ENCODE data around the gene PNMA8C. TPM values are rescaled to one million over a fixed set of nuclear protein-coding genes. Genes with fewer than 3 reads are reported as not detected.
"Not testable (repeated sequence)": the region's sequence is repeated elsewhere in the genome, so short reads cannot be mapped to it uniquely, and the experiment has no call there.

PNMA8C gene
- polyA plus RNA-seq, 1 of the 3 experiments (the other 2 are of a cell fraction): 1.3 TPM

GRCh38 chr19:46441866-46442265, 13.1 kb upstream of the PNMA8C start:
- Histone ChIP-seq H3K27me3 (ENCODE audit: insufficient read depth) (no peaks in the 10 kb centered on the region), H3K9me3 (no peaks in the 10 kb centered on the region), H3K36me3 (replicated peaks in 1 of 2; ENCODE audit: control insufficient read depth in 1 of 2, insufficient read depth in 2 of 2, low read length in 1 of 2) (no peaks in the 10 kb centered on the region), H3K9ac (no peak overlapping the region), H3K27ac (ENCODE audit: low read depth in 2 of 2, low read length in 1 of 2) (no peak overlapping the region), H3K4me3 (ENCODE audit: low read depth in 2 of 2, low read length in 1 of 2) (no peak overlapping the region), H3F3A (replicated peaks; ENCODE audit: insufficient read depth) (peaks cover 5% of the 10 kb centered on the region), H3K9me2 (no peaks in the 10 kb centered on the region), H2AFZ (ENCODE audit: low read depth) (no peak overlapping the region), H3K4me2 (no peak overlapping the region), H3K4me1 (ENCODE audit: control insufficient read depth in 1 of 2, insufficient read depth in 2 of 2, low read depth in 1 of 2, low read length in 1 of 2) (0 out of 4 replicates have a peak, but pooled peaks cover 0 to 5% of the 10 kb centered on the region in 2 experiments), H3K79me2 (ENCODE audit: insufficient read depth) (no peaks in the 10 kb centered on the region), H4K20me1 (ENCODE audit: insufficient read depth) (no peaks in the 10 kb centered on the region)
- WGBS (ENCODE audit: low lambda C conversion rate): 71% methylated on average over 1 of the region's 1 CpG
- TF ChIP-seq YY1 (IDR thresholded peaks at IDR 0.05; ENCODE audit: low read depth) (no peak), RXRA (IDR thresholded peaks at IDR 0.05; ENCODE audit: borderline replicate concordance, low read depth) (no peak), TCF12 (IDR thresholded peaks at IDR 0.05) (no peak), NFIC (IDR thresholded peaks at IDR 0.05; ENCODE audit: borderline replicate concordance) (no peak), ELF1 (IDR thresholded peaks at IDR 0.05) (no peak), MEF2A (IDR thresholded peaks at IDR 0.05; ENCODE audit: borderline replicate concordance, low read depth) (no peak), EP300 (IDR thresholded peaks at IDR 0.05; ENCODE audit: borderline replicate concordance in 1 of 2, low read depth in 1 of 2, low read length in 1 of 2) (no peak), TAF1 (IDR thresholded peaks at IDR 0.05; ENCODE audit: borderline replicate concordance, low read depth, low read length) (no peak), EZH2phosphoT487 (IDR thresholded peaks at IDR 0.05; ENCODE audit: borderline replicate concordance, low read depth) (no peak), USF1 (IDR thresholded peaks at IDR 0.05; ENCODE audit: borderline replicate concordance, low read depth) (no peak), FOXJ3 (CRISPR knock-in tag; IDR thresholded peaks at IDR 0.05) (no peak), MAX (IDR thresholded peaks at IDR 0.05; ENCODE audit: low read depth) (no peak), RFX5 (IDR thresholded peaks at IDR 0.05; ENCODE audit: low read length) (no peak), IRF3 (IDR thresholded peaks at IDR 0.05; ENCODE audit: low read depth, low read length) (no peak), ZBTB33 (IDR thresholded peaks at IDR 0.05; ENCODE audit: borderline replicate concordance, low read depth) (no peak)
- DNase-seq: no peak
- POLR2A ChIA-PET: no interaction called here
- CTCF ChIA-PET: interaction anchor here (0.7 to 2.0 kb wide), 2 partner anchors 46 to 95 kb away, joined by 3 to 4 read pairs; no protein-coding TSS in a partner anchor

- H3K4me3 ChIP-seq (ENCODE audit: low read depth in 2 of 2, low read length in 1 of 2); H4K20me1 ChIP-seq (ENCODE audit: insufficient read depth); H3K4me1 ChIP-seq (ENCODE audit: control insufficient read depth in 1 of 2, insufficient read depth in 2 of 2, low read depth in 1 of 2, low read length in 1 of 2); H3K27ac ChIP-seq (ENCODE audit: low read depth in 2 of 2, low read length in 1 of 2); H3K27me3 ChIP-seq (ENCODE audit: insufficient read depth); POLR2A ChIA-PET; H3K9me2 ChIP-seq; H3K4me2 ChIP-seq; H2AFZ ChIP-seq (ENCODE audit: low read depth); H3K9me3 ChIP-seq; H3F3A ChIP-seq (replicated peaks; ENCODE audit: insufficient read depth); H3K9ac ChIP-seq; H3K36me3 ChIP-seq (replicated peaks in 1 of 2; ENCODE audit: control insufficient read depth in 1 of 2, insufficient read depth in 2 of 2, low read length in 1 of 2); H3K79me2 ChIP-seq (ENCODE audit: insufficient read depth); DNase-seq: not testable (repeated sequence)
- CTCF ChIA-PET: interaction anchor here (1.3 kb wide), 1 partner anchor 40 kb away, joined by 3 read pairs; no protein-coding TSS in a partner anchor
- 93% methylated on average over 4 of the region's 4 CpGs for WGBS (ENCODE audit: low lambda C conversion rate)
These were observed 7.0 kb upstream of the PNMA8C start for GRCh38 chr19:46435689-46436088.

All from SK-N-SH (cell line).